ENCODE results near the gene NXPE1. TPM values are rescaled to one million over a fixed set of nuclear protein-coding genes. Genes with fewer than 3 reads are reported as not detected.

The NXPE1 gene
- total RNA-seq, 2 donors from 2014 or later = 210 to 217 TPM

Other genes with a start within 250 kb of the NXPE1 start
- 10 to 100 TPM; 13.1 to 14.3 TPM for gene C11orf71, start 159.4 kb downstream of the NXPE1 start, total RNA-seq
- 10 to 100 TPM; 28.3 to 41.1 TPM for gene RBM7, start 159.2 kb downstream of the NXPE1 start, total RNA-seq
- 10 to 100 TPM; 46.6 to 55.5 TPM for gene REXO2, start 120.4 kb downstream of the NXPE1 start, total RNA-seq
- 100 to 1,000 TPM in 1 of 2 donors, 10 to 100 TPM in 1; 95.2 to 178 TPM for gene NXPE4, start 35.9 kb upstream of the NXPE1 start, total RNA-seq
- gene NXPE2, start 118.6 kb upstream of the NXPE1 start, total RNA-seq = 10 to 100 TPM; 22.2 to 33.8 TPM

All from colonic mucosa (tissue), 2 donors.